K562 (cell line): ENCODE data around the gene PIK3CD. TPM values are rescaled to one million over a fixed set of nuclear protein-coding genes. Genes with fewer than 3 reads are reported as not detected.

ENCODE experiments used
- CBFA2T3 ChIP-seq: fragments of 450-650 bp; IDR thresholded peaks from 2 replicates; pipeline ENCODE4 v1.6.1; 2017
- CHD1 ChIP-seq: fragments of 200-600 bp; sonication (generic); IDR thresholded peaks from one replicate; pipeline ENCODE4 v1.6.1; 2012; ENCODE audit warnings: mild to moderate bottlenecking, moderate library complexity, low read length, inconsistent platforms
- CTCF ChIP-seq, 3 experiments: IDR thresholded peaks in 2 of 3; conservative IDR thresholded peaks in 1 of 3; 2 replicates each; pipeline ENCODE4 v1.5.1; 2011 to 2012; ENCODE audit warnings: low read length in 3 of 3, mild to moderate bottlenecking in 3 of 3, control low read depth in 2 of 3, improper control_type of control experiment in 1 of 3, inconsistent platforms in 1 of 3, low read depth in 1 of 3, mixed read lengths in 1 of 3, moderate library complexity in 1 of 3; ENCODE audit not compliant: insufficient read depth in 2 of 3
- CTCFL ChIP-seq: IDR thresholded peaks from 2 replicates; pipeline ENCODE4 v1.6.1; 2011; ENCODE audit warnings: borderline replicate concordance, low read depth, mild to moderate bottlenecking, moderate library complexity, low read length; ENCODE audit not compliant: insufficient read depth, poor library complexity, severe bottlenecking
- ETS1 ChIP-seq: conservative IDR thresholded peaks from 2 replicates; pipeline ENCODE4 v1.6.1; 2011; ENCODE audit warnings: low read depth, mild to moderate bottlenecking, low read length; ENCODE audit not compliant: control insufficient read depth
- ETV1 ChIP-seq: fragments of 450-650 bp; conservative IDR thresholded peaks from 2 replicates; pipeline ENCODE4 v1.6.1; 2016; ENCODE audit warnings: missing genetic modification characterization, control low read depth, low read depth, missing compliant biosample characterization
- ETV5 ChIP-seq: sonication (generic); formaldehyde crosslinking; IDR thresholded peaks from 2 replicates; pipeline ENCODE4 v1.4.0; 2020; ENCODE audit warnings: low read depth, mild to moderate bottlenecking, missing genetic modification reagents
- LARP7 ChIP-seq: fragments of 450-650 bp; IDR thresholded peaks from 2 replicates; pipeline ENCODE4 v1.6.1; 2016
- NFRKB ChIP-seq: fragments of 450-650 bp; IDR thresholded peaks from 2 replicates; pipeline ENCODE4 v1.6.1; 2016; ENCODE audit warnings: low read depth
- NUFIP1 ChIP-seq: fragments of 450-650 bp; IDR thresholded peaks from 2 replicates; pipeline ENCODE4 v1.6.1; 2018; ENCODE audit not compliant: partially characterized antibody
- POLR2AphosphoS2 ChIP-seq: IDR thresholded peaks from 2 replicates; pipeline ENCODE4 v1.6.1; 2012; ENCODE audit warnings: low read length, improper control_type of control experiment
- RHOXF2B ChIP-seq: fragments of 250-450 bp; sonication (Bioruptor Pico); conservative IDR thresholded peaks from 2 replicates; pipeline ENCODE4 v1.5.1; 2021
- SAP30 ChIP-seq: fragments of 200-600 bp; sonication (generic); IDR thresholded peaks from 2 replicates; pipeline ENCODE4 v1.6.1; 2012; ENCODE audit warnings: borderline replicate concordance, low read depth, mild to moderate bottlenecking, moderate library complexity, low read length, control low read depth, inconsistent platforms; ENCODE audit not compliant: insufficient read depth, poor library complexity, severe bottlenecking
- SLC30A9 ChIP-seq: fragments of 250-450 bp; sonication (Bioruptor Pico); IDR thresholded peaks from 2 replicates; pipeline ENCODE4 v1.8.0; 2022; ENCODE audit warnings: mild to moderate bottlenecking, moderate library complexity
- SPI1 ChIP-seq: IDR thresholded peaks from 2 replicates; pipeline ENCODE4 v1.6.1; 2011; ENCODE audit warnings: low read depth, low read length, control low read depth, borderline replicate concordance
- TAF1 ChIP-seq: IDR thresholded peaks from 2 replicates; pipeline ENCODE4 v1.6.1; 2011; ENCODE audit warnings: mild to moderate bottlenecking, low read length, moderate library complexity; ENCODE audit not compliant: insufficient read depth, control insufficient read depth, severe bottlenecking; ENCODE audit errors: extremely low read depth
- ZBTB8A ChIP-seq: fragments of 450-650 bp; IDR thresholded peaks from 2 replicates; pipeline ENCODE4 v1.6.1; 2018; ENCODE audit warnings: mild to moderate bottlenecking, moderate library complexity; ENCODE audit not compliant: partially characterized antibody
- ZNF124 ChIP-seq: sonication (generic); formaldehyde crosslinking; IDR thresholded peaks from 2 replicates; pipeline ENCODE4 v1.8.1; 2022; ENCODE audit warnings: missing genetic modification reagents
- ZNF184 ChIP-seq: sonication (generic); formaldehyde crosslinking; IDR thresholded peaks from 2 replicates; pipeline ENCODE4 v1.5.0; 2020; ENCODE audit warnings: missing genetic modification reagents
- polyA plus RNA-seq, 8 experiments: library from polyadenylated mRNA; depleted of rRNA in 4 of 8; stranded (reverse) in 5 of 8; unstranded in 3 of 8; fragments of >200 nt; fragmentation: Nextera tagmentation in 2 of 8; fragmentation: Illumina TruSeq in 1 of 8; extraction: Ambion mirVana in 2 of 8; extraction: Trizol in 1 of 8; gene quantifications; 2 replicates each; pipeline versions ENCODE4 v1.2.1 to v1.2.3, GENCODE V29; 2011 to 2014; ENCODE audit warnings: inconsistent platforms in 1 of 8, missing spikeins in 1 of 8
- total RNA-seq, 7 experiments: library from RNA; depleted of rRNA in 6 of 7; stranded (reverse); fragments of >200 nt in 6 of 7; fragmentation: Illumina TruSeq in 2 of 7; extraction: Trizol in 2 of 7; gene quantifications; 2 replicates each; pipeline versions ENCODE4 v1.2.1 to v1.2.3, GENCODE V29; 2011 to 2021; ENCODE audit warnings: low replicate concordance in 1 of 7

PIK3CD gene
- total and polyA plus RNA-seq, 9 of the 15 experiments (the other 6 are each of a cell fraction or from before 2014, with no cell fraction given) = 1.8 to 20.8 (median 7.2) TPM

- TF ChIP-seq NUFIP1 = no peak
- peak; percentile 77 for TF ChIP-seq SPI1
- no peak for TF ChIP-seq SAP30
- TF ChIP-seq ETS1 = no peak
- no peak for TF ChIP-seq ZNF184 (CRISPR knock-in tag)
- TF ChIP-seq ETV5 = peak; percentile 26; the same call in 1 of the 2 replicates
- no peak for TF ChIP-seq LARP7
- TF ChIP-seq ZBTB8A = no peak
- TF ChIP-seq ZNF124 = no peak
- no peak for TF ChIP-seq RHOXF2B (CRISPR knock-in tag)
- TF ChIP-seq ETV1 = peak; percentile 51
- TF ChIP-seq CTCFL = no peak
- no peak for TF ChIP-seq CHD1
- no peak for TF ChIP-seq TAF1
- TF ChIP-seq CBFA2T3 = no peak
- TF ChIP-seq CTCF (IDR thresholded peaks at IDR 0.05 in 2 of 3, conservative IDR thresholded peaks at IDR 0.05 in 1 of 3; ENCODE audit: insufficient read depth in 2 of 3, low read depth in 1 of 3, low read length in 3 of 3) = no peak
- no peak for TF ChIP-seq NFRKB
- TF ChIP-seq POLR2AphosphoS2 = no peak
- no peak for TF ChIP-seq SLC30A9 (CRISPR knock-in tag)
Observed at GRCh38 chr1:9652379-9653209, 1.1 kb downstream of the PIK3CD start (continued).
